GM19438 (cell line): ENCODE results near the gene SH3PXD2A.

Source experiments
- ATAC-seq: cut with Tn5 transposase; IDR thresholded peaks from one replicate; pipeline ENCODE4 v1.9.1; 2021; ENCODE audit warnings: low read depth; ENCODE audit not compliant: unreplicated experiment

SH3PXD2A gene

DNA sequence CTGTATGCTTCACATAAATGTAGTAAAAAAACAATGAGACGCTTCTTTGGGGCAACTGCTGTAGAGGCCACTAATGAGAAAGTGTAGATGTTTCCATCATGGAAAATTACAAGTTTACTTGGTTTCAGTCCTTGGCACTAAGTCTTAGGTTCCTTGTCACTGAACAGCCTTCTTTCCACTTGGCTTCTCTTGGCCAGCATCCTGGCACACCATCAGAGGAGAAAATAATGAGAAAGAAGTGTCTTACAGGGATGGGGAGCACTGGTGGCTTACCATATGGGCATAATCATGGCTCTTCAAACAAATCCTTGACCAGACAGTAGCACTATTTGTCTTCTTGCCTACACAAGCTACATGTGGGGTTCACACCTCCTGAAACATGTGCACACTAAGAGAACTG, 22.5 kb upstream of the SH3PXD2A start:
- ATAC-seq: no peak

GRCh38 chr10:103876155-103876554, 20.8 kb upstream of the SH3PXD2A start:
- ATAC-seq: no peak

DNA sequence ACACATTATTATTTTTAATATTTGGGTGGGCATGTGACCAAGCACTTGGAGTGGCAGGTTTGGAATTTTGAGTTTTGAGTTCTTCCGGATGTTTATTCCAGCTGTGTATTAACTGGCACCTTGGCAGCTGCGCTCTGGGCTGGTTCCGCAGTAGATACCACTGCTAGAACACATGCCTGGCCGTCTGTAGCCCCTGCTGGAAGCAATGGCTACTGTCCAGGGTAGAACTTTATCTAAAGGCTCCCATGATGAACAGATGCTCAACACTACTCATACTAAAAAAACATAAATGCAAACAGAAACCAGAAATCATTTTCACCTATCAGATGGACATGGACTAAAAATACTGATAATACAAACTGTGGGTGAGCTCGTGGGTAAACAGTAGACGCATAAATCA, 19.4 kb upstream of the SH3PXD2A start:
- ATAC-seq: no peak

GRCh38 chr10:103872137-103872931, 17.0 kb upstream of the SH3PXD2A start:
- ATAC-seq: no peak

- ATAC-seq: no peak
Observed at GRCh38 chr10:103871006-103871405, 15.6 kb upstream of the SH3PXD2A start.

GRCh38 chr10:103870516-103870915, 15.1 kb upstream of the SH3PXD2A start:
- no peak for ATAC-seq

- ATAC-seq: no peak
Observed at GRCh38 chr10:103869336-103869735, 14.0 kb upstream of the SH3PXD2A start.

DNA sequence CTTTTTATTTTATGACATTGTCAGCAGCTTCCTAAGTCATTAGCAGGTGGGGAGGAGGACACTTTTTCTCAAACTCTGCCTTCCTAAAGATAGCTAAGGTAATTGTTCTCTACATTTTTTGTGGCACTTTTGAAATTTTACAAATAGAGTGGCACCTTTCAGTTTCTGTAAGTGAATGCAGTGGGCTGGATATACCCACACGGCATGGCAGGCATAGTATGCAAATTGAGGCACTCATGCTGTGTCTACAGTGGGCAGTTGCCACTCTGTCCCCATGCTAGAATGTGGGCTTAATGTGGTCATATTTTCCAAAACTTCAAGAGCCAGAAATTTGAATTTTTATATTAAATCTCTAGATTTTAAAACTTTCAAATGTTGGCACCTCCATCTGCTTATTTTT, 12.8 kb upstream of the SH3PXD2A start:
- ATAC-seq: no peak

DNA sequence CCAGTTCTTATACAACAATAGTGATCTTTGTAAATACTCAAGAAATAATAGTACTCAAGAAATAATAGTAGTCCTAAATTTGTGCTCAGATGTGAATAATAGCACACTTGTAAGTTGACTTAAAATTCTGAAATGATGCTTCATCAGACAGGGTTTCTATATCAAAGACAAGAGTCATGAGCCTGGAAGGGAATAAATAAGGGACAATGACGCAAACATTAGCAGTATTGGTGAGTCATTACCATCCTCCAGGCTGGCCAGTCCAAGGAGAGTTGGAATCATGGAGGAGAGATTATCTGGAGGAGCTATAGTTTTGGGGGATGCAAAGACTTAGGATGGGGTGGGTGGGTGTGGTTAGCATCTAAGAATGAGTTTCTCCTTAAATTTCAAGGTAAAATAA, 6.1 kb upstream of the SH3PXD2A start:
- ATAC-seq: no peak

DNA sequence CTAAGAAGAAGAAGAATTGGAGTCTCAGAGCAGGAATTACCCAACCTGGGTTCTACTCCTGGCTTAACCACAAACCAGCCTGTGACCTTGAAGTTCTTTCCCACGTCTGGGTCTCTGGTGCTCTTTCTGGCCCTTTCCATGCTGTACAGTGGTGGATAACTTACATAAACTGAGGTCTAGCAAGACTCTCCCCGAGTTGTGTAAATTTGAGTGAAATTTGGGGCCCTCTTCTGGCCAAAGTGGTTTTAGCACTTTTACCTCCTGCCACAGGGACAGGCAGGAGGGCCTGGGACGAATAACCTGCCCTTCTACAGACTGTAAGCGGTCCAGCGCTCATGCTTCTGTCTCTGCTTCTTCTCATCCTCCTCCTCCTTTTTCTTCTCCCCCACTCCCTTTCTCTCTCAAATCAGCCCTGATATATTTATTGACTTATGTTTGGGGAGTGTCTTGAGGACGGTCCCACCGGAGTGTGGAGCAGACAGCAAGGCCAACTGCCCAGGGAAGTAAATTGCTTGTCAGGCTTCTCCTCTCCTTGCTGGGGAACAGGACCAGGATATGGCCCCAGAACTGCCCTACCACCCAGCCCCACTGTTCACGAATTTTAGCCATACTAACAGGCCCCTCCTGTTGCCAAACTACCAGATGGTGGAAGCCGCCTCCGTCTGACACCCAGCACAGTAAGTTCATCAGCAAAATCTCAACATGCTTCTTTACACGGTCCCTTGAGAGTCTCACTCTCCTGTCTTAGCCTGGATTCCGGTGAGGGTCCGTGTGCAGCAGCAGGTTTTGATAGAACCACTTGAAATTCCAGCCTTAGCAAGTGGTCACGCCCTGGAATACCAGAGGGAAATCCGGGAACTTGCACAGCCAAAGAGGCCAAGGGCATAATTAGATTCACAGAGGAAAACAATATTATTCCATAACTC, 4.0 kb upstream of the SH3PXD2A start:
- no peak for ATAC-seq

DNA sequence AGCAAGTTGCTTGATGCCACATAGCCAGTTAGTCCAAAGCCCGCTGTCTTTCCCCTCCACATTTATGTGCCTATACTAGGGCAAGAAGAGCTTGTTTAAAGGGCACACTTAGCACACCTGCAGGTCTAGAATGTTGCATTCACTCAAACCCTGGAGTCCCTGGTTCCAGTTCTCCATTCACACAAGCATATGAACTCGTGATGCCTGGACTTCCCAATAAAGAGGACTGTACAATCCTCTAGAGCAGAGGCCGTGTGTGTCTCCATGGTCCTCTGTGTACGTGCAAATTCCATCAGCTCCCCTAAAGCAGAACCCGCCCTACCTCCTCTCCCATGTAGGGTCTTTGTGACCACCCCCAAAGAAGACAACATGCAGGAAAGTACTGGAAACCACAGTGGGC, 3.0 kb upstream of the SH3PXD2A start:
- ATAC-seq: no peak

DNA sequence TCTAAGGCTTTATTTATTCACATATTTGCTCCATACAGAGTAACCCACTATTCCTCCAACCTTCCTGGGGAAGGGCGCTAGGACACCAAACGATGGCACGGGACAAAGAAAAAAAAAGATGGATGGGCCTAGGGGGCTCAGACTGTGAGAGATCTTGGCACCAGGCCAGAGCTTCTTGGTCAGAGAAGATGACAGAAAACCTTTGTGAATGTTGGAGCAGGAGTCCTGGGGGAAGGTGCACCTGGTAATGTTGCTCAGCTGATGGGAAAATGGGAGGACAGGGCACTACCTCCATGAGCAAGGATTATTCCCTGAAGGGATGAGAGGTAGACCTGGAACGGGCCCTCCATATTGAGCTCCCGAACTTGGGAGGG, 1.4 kb upstream of the SH3PXD2A start:
- no peak for ATAC-seq

DNA sequence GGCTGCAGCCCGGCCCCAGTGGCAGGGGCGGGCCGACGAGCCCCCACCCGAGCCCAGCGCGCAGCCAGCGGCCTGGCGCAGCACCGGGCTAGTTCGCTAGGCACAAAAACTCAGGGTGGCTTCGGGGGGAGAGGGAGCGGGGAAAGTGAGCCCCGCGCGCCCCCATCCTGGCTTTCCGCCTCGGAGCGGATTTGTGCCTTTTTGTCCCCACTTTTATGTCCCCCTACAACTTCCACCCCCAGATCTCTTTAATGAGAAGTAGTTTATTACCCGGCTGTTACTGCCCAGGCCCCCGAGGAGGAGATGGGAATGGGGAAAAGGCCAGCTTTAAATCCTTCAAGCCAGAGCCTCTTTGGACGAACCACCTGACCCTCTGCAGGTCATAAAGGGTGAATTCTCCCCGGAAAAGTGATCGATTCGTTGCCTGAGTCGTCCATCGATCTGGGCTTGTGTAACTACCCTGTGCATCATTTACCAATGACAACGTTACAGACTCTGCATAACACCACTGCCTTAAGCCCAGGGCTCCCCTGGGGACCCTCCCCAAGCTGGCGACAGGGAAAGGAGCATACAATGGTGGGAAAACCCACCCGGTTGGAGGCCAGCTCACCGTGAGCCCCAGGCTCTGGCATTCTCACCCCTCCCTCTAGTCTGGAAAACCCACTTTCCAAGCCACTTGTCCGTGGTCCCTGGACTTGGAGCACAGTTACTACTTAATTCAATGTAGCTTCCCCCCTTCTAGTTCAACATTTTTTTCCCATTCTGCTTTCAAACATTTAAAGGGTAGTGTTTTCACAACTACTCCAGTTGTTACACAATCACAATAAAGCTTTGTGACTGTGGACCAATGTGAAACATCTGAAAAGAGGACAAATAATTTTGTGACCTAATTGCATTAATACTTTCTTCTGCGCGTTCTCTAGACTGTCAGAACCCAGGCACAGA, 748 bp upstream of the SH3PXD2A start:
- no peak for ATAC-seq

GRCh38 chr10:103854686-103855391, 537 bp downstream of the SH3PXD2A start:
- no peak for ATAC-seq

DNA sequence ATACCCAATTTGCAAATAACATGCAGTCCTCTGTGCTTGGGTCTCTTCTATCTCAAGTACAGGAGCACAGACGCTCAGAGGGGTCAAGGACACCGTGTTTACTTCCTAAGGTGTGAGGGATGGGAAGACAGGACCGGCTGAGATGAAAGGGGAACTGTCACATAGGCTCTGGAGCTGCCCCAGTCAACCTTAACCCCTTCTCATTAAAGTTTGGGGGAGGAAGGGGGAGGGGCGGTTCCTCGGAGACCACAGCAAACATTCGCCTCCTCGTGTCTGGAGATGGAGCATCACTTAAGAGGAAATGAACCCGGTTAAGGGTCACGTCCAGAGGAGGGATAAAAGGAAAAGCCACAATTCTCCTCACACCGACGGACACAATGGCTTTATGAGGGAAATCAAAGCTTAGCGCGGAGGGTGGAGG, 1.1 kb downstream of the SH3PXD2A start:
- no peak for ATAC-seq

- ATAC-seq: no peak
Observed at GRCh38 chr10:103853428-103854264, 1.7 kb downstream of the SH3PXD2A start.

DNA sequence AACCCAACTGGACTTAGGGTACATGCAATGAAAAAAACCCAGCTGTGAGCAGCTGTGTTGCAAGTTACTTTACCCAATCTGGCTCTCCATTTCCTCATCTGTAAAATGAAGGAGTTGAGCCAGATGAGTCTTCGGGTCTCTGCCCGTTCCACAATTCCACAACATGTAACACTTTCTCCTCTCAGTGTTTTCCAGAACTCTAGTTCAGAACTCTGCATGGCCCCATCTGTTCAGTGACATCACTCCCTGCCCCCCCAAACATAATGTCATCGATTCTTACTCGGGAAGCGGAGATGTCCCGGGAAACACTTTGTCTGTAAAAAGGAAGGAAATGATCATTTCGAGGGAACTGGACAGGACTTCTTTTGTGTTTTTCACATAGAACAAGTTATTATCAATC, 2.5 kb downstream of the SH3PXD2A start:
- no peak for ATAC-seq

DNA sequence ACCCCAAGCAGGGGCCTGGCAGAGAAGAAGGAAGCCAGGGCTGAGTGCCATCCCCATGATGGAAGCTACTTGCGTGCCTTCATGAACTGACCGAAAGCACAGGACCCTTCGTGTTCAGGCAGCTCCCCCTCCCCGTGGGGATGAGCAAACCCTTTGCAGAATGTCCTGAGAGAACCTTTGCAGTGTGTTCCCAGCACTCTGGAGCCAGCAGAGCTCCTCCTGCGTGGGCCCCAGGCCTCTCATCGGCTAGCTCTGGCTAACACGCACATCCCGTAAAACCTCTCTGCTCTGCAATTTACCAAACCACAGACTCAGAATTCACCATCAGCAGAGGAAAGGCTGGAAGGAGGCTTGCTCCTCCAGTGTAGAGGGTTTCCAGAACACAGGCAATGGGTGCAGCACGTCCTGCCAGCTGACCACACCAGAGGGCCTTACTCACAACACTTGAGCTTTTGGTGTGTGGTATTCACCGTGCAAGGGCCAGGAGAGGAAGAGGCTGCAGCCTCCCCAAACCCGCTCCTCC, 3.1 kb downstream of the SH3PXD2A start:
- ATAC-seq: no peak

GRCh38 chr10:103851261-103851660, 4.1 kb downstream of the SH3PXD2A start:
- no peak for ATAC-seq
